Activated CD8-positive, alpha-beta memory T cell treated with anti-CD3 and anti-CD28 coated beads for 36 hours (primary cell): ENCODE results near the gene PRR19. TPM values are rescaled to one million over a fixed set of nuclear protein-coding genes. Genes with fewer than 3 reads are reported as not detected.

Source experiments
- CTCF ChIA-PET: fragments of 350-600 bp; sonication (Branson Sonifier 250); formaldehyde crosslinking; loops from one replicate; lab custom pipeline; 2021; ENCODE audit warnings: antibody characterized with exemption; lab: Charles Lee
- POLR2A ChIA-PET: fragments of 350-600 bp; sonication (Branson Sonifier 250); formaldehyde crosslinking; loops from one replicate; lab custom pipeline; 2021; ENCODE audit warnings: antibody characterized with exemption; lab: Charles Lee
- total RNA-seq, 2 experiments: library from RNA; stranded (reverse); gene quantifications; one replicate each; pipeline ENCODE4 v1.2.3, GENCODE V29; 2021

PRR19 gene
- total RNA-seq, 2 experiments from 2014 or later: 1.1 to 1.2 TPM

- ChIA-PET CTCF (no interaction called here), POLR2A (no interaction called here)
Measured at GRCh38 chr19:42306646-42307045, 4.7 kb downstream of the PRR19 start.

GRCh38 chr19:42309686-42310085 is 7.8 kb downstream of the PRR19 start:
- ChIA-PET CTCF (no interaction called here), POLR2A (no interaction called here)

- CTCF ChIA-PET: interaction anchor here (1.2 kb wide), 1 partner anchor 15 kb away, joined by 3 read pairs; no protein-coding TSS in a partner anchor
- POLR2A ChIA-PET: interaction anchor here (0.6 kb wide), 1 partner anchor 142 kb away, joined by 7 read pairs; no protein-coding TSS in a partner anchor
Measured at GRCh38 chr19:42311657-42312056, 9.7 kb downstream of the PRR19 start.

- ChIA-PET CTCF (no interaction called here), POLR2A (no interaction called here)
Measured at GRCh38 chr19:42312370-42312769, 10.4 kb downstream of the PRR19 start.

GRCh38 chr19:42313096-42313839 is 11.3 kb downstream of the PRR19 start, which contains the start of gene TMEM145:
Gene TMEM145, plus strand, starts transcription at chr19:42313309. Its CDS starts 68 bp downstream, at chr19:42313377.
- ChIA-PET CTCF (interaction anchor here (1.0 kb wide), 1 partner anchor 10 kb away, joined by 3 read pairs; no protein-coding TSS in a partner anchor), POLR2A (no interaction called here)

GRCh38 chr19:42313840-42314755 is 12.2 kb downstream of the PRR19 start:
- CTCF ChIA-PET: interaction anchor here (1.0 kb wide), 1 partner anchor 9 kb away, joined by 3 read pairs; no protein-coding TSS in a partner anchor

GRCh38 chr19:42315024-42315423 is 13.1 kb downstream of the PRR19 start:
- ChIA-PET CTCF (no interaction called here), POLR2A (no interaction called here)

More at GRCh38 chr19:42313840-42314755, 12.2 kb downstream of the PRR19 start:
- POLR2A ChIA-PET: no interaction called here

- ChIA-PET POLR2A (no interaction called here), CTCF (interaction anchor here (0.6 kb wide), 1 partner anchor 61 kb away, joined by 3 read pairs; no protein-coding TSS in a partner anchor)
Measured at GRCh38 chr19:42316223-42317211, 14.6 kb downstream of the PRR19 start.

GRCh38 chr19:42317535-42317934 is 15.6 kb downstream of the PRR19 start:
- POLR2A ChIA-PET: no interaction called here
- CTCF ChIA-PET: no interaction called here

GRCh38 chr19:42322305-42322704 is 20.4 kb downstream of the PRR19 start:
- ChIA-PET POLR2A (no interaction called here), CTCF (interaction anchor here (1.5 kb wide), 1 partner anchor 214 kb away, joined by 4 read pairs; no protein-coding TSS in a partner anchor)

GRCh38 chr19:42323473-42323851 is 21.5 kb downstream of the PRR19 start:
- ChIA-PET CTCF (interaction anchor here (0.7 to 1.5 kb wide), 4 partner anchors 10 to 215 kb away, joined by 3 to 5 read pairs (median 4); no protein-coding TSS in a partner anchor), POLR2A (no interaction called here)

- CTCF ChIA-PET: interaction anchor here (0.7 to 1.5 kb wide), 4 partner anchors 10 to 216 kb away, joined by 3 to 5 read pairs (median 4); no protein-coding TSS in a partner anchor
- POLR2A ChIA-PET: interaction anchor here (0.6 kb wide), 1 partner anchor 86 kb away, joined by 12 read pairs; no protein-coding TSS in a partner anchor
Measured at GRCh38 chr19:42323852-42324654, 22.1 kb downstream of the PRR19 start.

GRCh38 chr19:42324655-42325307 is 22.8 kb downstream of the PRR19 start:
- ChIA-PET CTCF (interaction anchor here (1.5 kb wide), 1 partner anchor 216 kb away, joined by 4 read pairs; no protein-coding TSS in a partner anchor), POLR2A (interaction anchor here (0.6 kb wide), 1 partner anchor 87 kb away, joined by 12 read pairs; no protein-coding TSS in a partner anchor)

- ChIA-PET CTCF (no interaction called here), POLR2A (no interaction called here)
Measured at GRCh38 chr19:42325308-42325895, 23.5 kb downstream of the PRR19 start, which contains the start of gene MEGF8. Gene MEGF8, plus strand, starts transcription at chr19:42325635. Its CDS starts 609 bp downstream, at chr19:42326244.

GRCh38 chr19:42325896-42326771 is 24.2 kb downstream of the PRR19 start:
- CTCF ChIA-PET: no interaction called here
- POLR2A ChIA-PET: no interaction called here
